H1 (cell line): ENCODE measurements around the gene AURKB. TPM values are rescaled to one million over a fixed set of nuclear protein-coding genes. Genes with fewer than 3 reads are reported as not detected.

ENCODE experiments used
- ATF3 ChIP-seq: IDR thresholded peaks from 2 replicates; pipeline ENCODE4 v1.6.1; 2011; ENCODE audit warnings: low read depth, mild to moderate bottlenecking, low read length; ENCODE audit not compliant: insufficient read depth
- BRCA1 ChIP-seq: IDR thresholded peaks from 2 replicates; pipeline ENCODE4 v1.6.1; 2012; ENCODE audit warnings: low read depth, low read length, improper control_type of control experiment
- CBX5 ChIP-seq: fragments of 300-800, 300-1000 bp; sonication (generic); IDR thresholded peaks from 2 replicates; pipeline ENCODE4 v1.7.1; 2016; ENCODE audit warnings: antibody characterized with exemption, low read length, low read depth
- CBX8 ChIP-seq: fragments of 300-800, 300-1000 bp; sonication (generic); IDR thresholded peaks from 2 replicates; pipeline ENCODE4 v1.7.1; 2016; ENCODE audit warnings: low read depth, low read length, borderline replicate concordance
- CEBPB ChIP-seq: IDR thresholded peaks from 2 replicates; pipeline ENCODE4 v1.6.1; 2012; ENCODE audit warnings: low read depth, low read length
- EGR1 ChIP-seq: IDR thresholded peaks from 2 replicates; pipeline ENCODE4 v1.6.1; 2011; ENCODE audit warnings: low read depth, low read length, borderline replicate concordance
- EP300 ChIP-seq, 2 experiments: IDR thresholded peaks; 1 replicate in 1 of 2; 2 replicates in 1 of 2; pipeline ENCODE4 v1.6.1; 2011 to 2012; ENCODE audit warnings: low read depth in 2 of 2, low read length in 2 of 2, mild to moderate bottlenecking in 2 of 2, borderline replicate concordance in 1 of 2, inconsistent platforms in 1 of 2, moderate library complexity in 1 of 2
- EZH2 ChIP-seq: fragments of 200-600 bp; sonication (generic); IDR thresholded peaks from 2 replicates; pipeline ENCODE4 v1.7.1; 2012; ENCODE audit warnings: low read depth, mild to moderate bottlenecking, moderate library complexity, low read length, inconsistent platforms; ENCODE audit not compliant: severe bottlenecking
- HDAC2 ChIP-seq, 2 experiments: fragments of 300-600 bp in 1 of 2; sonication (generic) in 1 of 2; IDR thresholded peaks; 2 replicates each; pipeline ENCODE4 v1.6.1; 2011 to 2012; ENCODE audit warnings: low read depth in 2 of 2, low read length in 2 of 2, mild to moderate bottlenecking in 2 of 2, moderate library complexity in 2 of 2, borderline replicate concordance in 1 of 2, inconsistent platforms in 1 of 2
- JUN ChIP-seq: IDR thresholded peaks from 2 replicates; pipeline ENCODE4 v1.6.1; 2011; ENCODE audit warnings: low read depth, mild to moderate bottlenecking, improper control_type of control experiment, low read length
- KDM1A ChIP-seq: fragments of 200-600, 300-600 bp; sonication (generic); IDR thresholded peaks from 2 replicates; pipeline ENCODE4 v1.7.1; 2016; ENCODE audit warnings: mild to moderate bottlenecking, low read length, borderline replicate concordance
- KDM4A ChIP-seq: IDR thresholded peaks from one replicate; pipeline ENCODE4 v1.7.1; 2012; ENCODE audit warnings: low read depth, mild to moderate bottlenecking, moderate library complexity, low read length, inconsistent platforms; ENCODE audit not compliant: severe bottlenecking
- MAFK ChIP-seq: IDR thresholded peaks from 2 replicates; pipeline ENCODE4 v1.6.1; 2012; ENCODE audit warnings: low read depth, mild to moderate bottlenecking, improper control_type of control experiment, low read length
- PHF8 ChIP-seq: fragments of 200-600 bp; sonication (generic); conservative IDR thresholded peaks from 2 replicates; pipeline ENCODE4 v1.7.1; 2012; ENCODE audit warnings: low read depth, mild to moderate bottlenecking, inconsistent platforms, low read length, moderate library complexity
- RBBP5 ChIP-seq: IDR thresholded peaks from 2 replicates; pipeline ENCODE4 v1.7.1; 2012; ENCODE audit warnings: low read depth, mild to moderate bottlenecking, inconsistent platforms, low read length, moderate library complexity, borderline replicate concordance
- RFX5 ChIP-seq: IDR thresholded peaks from 2 replicates; pipeline ENCODE4 v1.6.1; 2011; ENCODE audit warnings: low read depth, low read length, improper control_type of control experiment, borderline replicate concordance
- RXRA ChIP-seq: IDR thresholded peaks from 2 replicates; pipeline ENCODE4 v1.6.1; 2011; ENCODE audit warnings: low read depth, mild to moderate bottlenecking, low read length, moderate library complexity; ENCODE audit not compliant: insufficient read depth
- SIX5 ChIP-seq: IDR thresholded peaks from 2 replicates; pipeline ENCODE4 v1.6.1; 2011; ENCODE audit warnings: mild to moderate bottlenecking, low read depth, low read length
- SP1 ChIP-seq: IDR thresholded peaks from 2 replicates; pipeline ENCODE4 v1.6.1; 2011; ENCODE audit warnings: low read depth, low read length
- SP2 ChIP-seq: IDR thresholded peaks from 2 replicates; pipeline ENCODE4 v1.6.1; 2012; ENCODE audit warnings: mild to moderate bottlenecking, low read length, inconsistent platforms
- SP4 ChIP-seq: IDR thresholded peaks from 2 replicates; pipeline ENCODE4 v1.6.1; 2012; ENCODE audit warnings: low read length, inconsistent platforms
- SRF ChIP-seq: IDR thresholded peaks from 2 replicates; pipeline ENCODE4 v1.6.1; 2011; ENCODE audit warnings: mild to moderate bottlenecking, low read depth, low read length, moderate library complexity
- TAF7 ChIP-seq: optimal IDR thresholded peaks from 2 replicates; pipeline ENCODE3; 2011; ENCODE audit warnings: low read depth, mild to moderate bottlenecking, inconsistent platforms, low read length, moderate library complexity, borderline replicate concordance
- TCF12 ChIP-seq: IDR thresholded peaks from 2 replicates; pipeline ENCODE4 v1.6.1; 2011; ENCODE audit warnings: low read depth, mild to moderate bottlenecking, low read length
- TEAD4 ChIP-seq: IDR thresholded peaks from 2 replicates; pipeline ENCODE4 v1.6.1; 2012; ENCODE audit warnings: low read depth, low read length, inconsistent platforms, mixed read lengths
- polyA plus RNA-seq, 7 experiments: library from polyadenylated mRNA; depleted of rRNA in 3 of 7; stranded (reverse) in 5 of 7; unstranded in 2 of 7; fragments of >200 nt in 5 of 7; fragments of 200-250 nt in 2 of 7; gene quantifications; 1 replicate in 5 of 7; 2 replicates in 1 of 7; 4 replicates in 1 of 7; pipeline versions ENCODE4 v1.2.1 to v1.2.3, GENCODE V29; 2011 to 2013; ENCODE audit warnings: missing spikeins in 2 of 7, mixed read lengths in 2 of 7
- total RNA-seq: library from RNA; stranded (reverse); fragmentation: NEBNext Ultra II Directional; extraction: Animal tissue kit (Norgen Biotek cat#: 25700); gene quantifications from 2 replicates; pipeline ENCODE4 v1.2.1, GENCODE V29; 2021

AURKB gene
- total and polyA plus RNA-seq, 2 of the 8 experiments (the other 6 are each of a cell fraction or from before 2014, with no cell fraction given): 102 to 160 TPM

- TF ChIP-seq TAF7: no peak
- no peak for TF ChIP-seq RBBP5
- no peak for TF ChIP-seq PHF8
- TF ChIP-seq HDAC2 (IDR thresholded peaks at IDR 0.05; ENCODE audit: borderline replicate concordance in 1 of 2, low read depth in 2 of 2, low read length in 2 of 2): no peak
- TF ChIP-seq EGR1: no peak
- TF ChIP-seq JUN: no peak
- no peak for TF ChIP-seq CBX5
- TF ChIP-seq CEBPB: peak; percentile 88
- 0 out of 2 replicates have a peak, but pooled peaks have one; percentile 28 for TF ChIP-seq TEAD4
- no peak for TF ChIP-seq MAFK
- no peak for TF ChIP-seq RXRA
- no peak for TF ChIP-seq SIX5
- no peak for TF ChIP-seq KDM4A
- no peak for TF ChIP-seq KDM1A
- TF ChIP-seq EP300 (IDR thresholded peaks at IDR 0.05; ENCODE audit: borderline replicate concordance in 1 of 2, low read depth in 2 of 2, low read length in 2 of 2): no peak
- no peak for TF ChIP-seq SP2
- no peak for TF ChIP-seq SRF
- TF ChIP-seq RFX5: no peak
- no peak for TF ChIP-seq EZH2
- no peak for TF ChIP-seq CBX8
- no peak for TF ChIP-seq ATF3
- no peak for TF ChIP-seq SP1
- TF ChIP-seq TCF12: no peak
- no peak for TF ChIP-seq BRCA1
- 0 out of 2 replicates have a peak, but pooled peaks have one; percentile 69 for TF ChIP-seq SP4
These were observed 15.6 kb upstream of the AURKB start (continued) for GRCh38 chr17:8225813-8226535.
